Adipocyte (in vitro differentiated cells): Measurements from ENCODE around the gene EIF5A2.
"Not testable (repeated sequence)": the region's sequence is repeated elsewhere in the genome, so short reads cannot be mapped to it uniquely, and the experiment has no call there.

Experiments used
- DNase-seq: peaks from one replicate; pipeline ENCODE4 v3.0.0-alpha.2; 2015; ENCODE audit warnings: low read depth
- H3K27me3 ChIP-seq: replicated peaks from 2 replicates; pipeline ENCODE4 v1.7.0; 2013; ENCODE audit warnings: mild to moderate bottlenecking, low read length, moderate library complexity; ENCODE audit not compliant: control insufficient read depth, insufficient read depth
- H3K36me3 ChIP-seq: 2 replicates; pipeline ENCODE4 v1.7.0; 2013; ENCODE audit warnings: low read length, mild to moderate bottlenecking, moderate library complexity; ENCODE audit not compliant: control insufficient read depth, insufficient read depth, severe bottlenecking
- H3K4me1 ChIP-seq: 2 replicates; pipeline ENCODE4 v1.7.0; 2013; ENCODE audit warnings: mild to moderate bottlenecking, low read length, moderate library complexity; ENCODE audit not compliant: control insufficient read depth, insufficient read depth
- H3K4me3 ChIP-seq: 2 replicates; pipeline ENCODE4 v1.7.0; 2013; ENCODE audit warnings: mild to moderate bottlenecking, low read length, moderate library complexity
- H3K9ac ChIP-seq: 2 replicates; pipeline ENCODE4 v1.7.0; 2013; ENCODE audit warnings: mild to moderate bottlenecking, low read length, moderate library complexity
- H3K9me3 ChIP-seq: 2 replicates; pipeline ENCODE4 v1.7.0; 2013; ENCODE audit warnings: mild to moderate bottlenecking, low read length, moderate library complexity; ENCODE audit not compliant: control insufficient read depth

Gene EIF5A2

DNA sequence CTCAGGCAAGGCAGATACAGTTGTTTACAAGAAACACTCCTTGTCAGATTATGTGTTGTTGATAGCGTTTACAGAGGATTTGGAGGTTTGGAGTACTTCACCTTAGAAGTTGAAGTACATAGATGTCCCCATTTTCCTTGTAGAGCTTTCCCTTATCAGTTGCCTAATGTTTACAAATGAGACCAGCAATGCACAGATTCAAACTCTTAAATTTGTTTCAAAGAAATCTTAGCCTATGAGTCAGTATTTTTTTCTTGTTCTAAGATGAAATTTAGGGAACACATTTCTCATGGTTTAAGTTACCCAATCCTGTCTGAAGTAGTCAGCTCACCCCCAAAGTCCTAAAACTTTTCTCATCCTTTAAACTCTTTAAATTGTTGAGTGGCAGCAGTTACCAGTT, 6.3 kb upstream of the EIF5A2 start:
- Histone ChIP-seq H3K9ac (no peak overlapping the region), H3K27me3 (no peaks in the 10 kb centered on the region), H3K4me1 (no peaks in the 10 kb centered on the region), H3K9me3 (peaks cover 32% of the 10 kb centered on the region), H3K36me3 (no peaks in the 10 kb centered on the region), H3K4me3 (no peak overlapping the region)
- DNase-seq = peak; percentile 13

DNA sequence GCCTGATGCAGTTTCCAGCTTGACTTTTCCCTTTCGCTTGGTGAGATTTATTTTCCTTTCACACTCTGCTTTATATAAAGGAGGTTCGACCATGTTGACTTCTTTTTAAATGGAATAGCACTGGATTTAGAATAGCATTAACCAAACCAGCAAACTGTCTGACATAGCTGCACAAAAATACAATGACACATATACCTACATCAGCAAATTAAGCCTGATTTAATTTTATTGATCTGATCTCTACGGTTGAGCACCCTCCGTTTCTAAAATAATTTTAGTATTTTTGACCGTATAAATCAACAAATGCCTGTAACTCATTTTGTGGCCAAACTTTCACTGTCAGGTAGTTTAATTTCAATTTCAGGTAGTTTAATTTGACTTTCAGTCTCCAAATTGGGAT, 5.8 kb upstream of the EIF5A2 start:
- H3K36me3 ChIP-seq = no peaks in the 10 kb centered on the region
- H3K9ac ChIP-seq = no peak overlapping the region
- no peaks in the 10 kb centered on the region for H3K27me3 ChIP-seq
- peaks cover 1% of the 10 kb centered on the region for H3K4me1 ChIP-seq
- H3K4me3 ChIP-seq = no peak overlapping the region
- DNase-seq = no peak
- H3K9me3 ChIP-seq = peaks cover 31% of the 10 kb centered on the region

DNA sequence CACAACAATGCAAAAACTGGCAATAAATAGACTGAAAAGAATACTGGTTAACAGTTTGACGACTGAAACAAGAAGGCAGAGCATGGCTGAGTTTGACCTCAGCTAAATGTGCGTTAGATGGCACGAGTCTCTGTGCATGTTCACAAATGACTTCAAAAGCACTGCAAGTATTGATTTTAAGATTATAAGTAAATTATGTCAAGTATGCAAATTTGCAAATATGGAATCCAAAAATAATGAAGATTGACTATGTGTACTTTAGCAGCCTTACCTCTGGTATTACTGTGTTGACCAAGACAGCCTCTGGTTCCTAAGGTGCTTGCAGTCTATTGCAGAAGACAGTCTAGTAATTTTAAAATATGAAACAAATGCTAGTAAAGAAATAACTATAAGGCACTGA, 2.6 kb upstream of the EIF5A2 start:
- peak overlapping the region; percentile 18 for H3K4me3 ChIP-seq
- no peak overlapping the region for H3K9ac ChIP-seq
- DNase-seq = no peak
- peaks cover 13% of the 10 kb centered on the region for H3K4me1 ChIP-seq
- H3K36me3 ChIP-seq = no peaks in the 10 kb centered on the region
- no peaks in the 10 kb centered on the region for H3K27me3 ChIP-seq
- peaks cover 19% of the 10 kb centered on the region for H3K9me3 ChIP-seq

DNA sequence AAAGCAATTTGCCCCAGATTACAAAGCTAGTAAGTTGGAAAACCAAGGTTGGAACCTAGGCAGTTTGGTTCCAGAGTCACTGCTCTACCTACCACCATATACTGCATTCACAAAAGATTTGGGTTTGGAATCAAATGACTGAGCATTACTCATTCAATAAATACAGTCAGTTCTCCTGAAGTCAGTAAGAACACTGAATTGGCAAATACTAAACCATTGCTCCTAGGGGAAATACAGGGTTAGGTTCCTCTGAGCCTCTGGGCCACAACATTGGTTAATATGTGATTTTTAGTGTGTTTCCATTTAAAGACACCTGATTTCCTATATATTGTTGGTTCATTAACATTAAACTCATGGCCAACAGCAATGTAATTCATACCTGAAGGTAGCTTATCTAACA, 2.1 kb upstream of the EIF5A2 start:
- no peak overlapping the region for H3K9ac ChIP-seq

DNA sequence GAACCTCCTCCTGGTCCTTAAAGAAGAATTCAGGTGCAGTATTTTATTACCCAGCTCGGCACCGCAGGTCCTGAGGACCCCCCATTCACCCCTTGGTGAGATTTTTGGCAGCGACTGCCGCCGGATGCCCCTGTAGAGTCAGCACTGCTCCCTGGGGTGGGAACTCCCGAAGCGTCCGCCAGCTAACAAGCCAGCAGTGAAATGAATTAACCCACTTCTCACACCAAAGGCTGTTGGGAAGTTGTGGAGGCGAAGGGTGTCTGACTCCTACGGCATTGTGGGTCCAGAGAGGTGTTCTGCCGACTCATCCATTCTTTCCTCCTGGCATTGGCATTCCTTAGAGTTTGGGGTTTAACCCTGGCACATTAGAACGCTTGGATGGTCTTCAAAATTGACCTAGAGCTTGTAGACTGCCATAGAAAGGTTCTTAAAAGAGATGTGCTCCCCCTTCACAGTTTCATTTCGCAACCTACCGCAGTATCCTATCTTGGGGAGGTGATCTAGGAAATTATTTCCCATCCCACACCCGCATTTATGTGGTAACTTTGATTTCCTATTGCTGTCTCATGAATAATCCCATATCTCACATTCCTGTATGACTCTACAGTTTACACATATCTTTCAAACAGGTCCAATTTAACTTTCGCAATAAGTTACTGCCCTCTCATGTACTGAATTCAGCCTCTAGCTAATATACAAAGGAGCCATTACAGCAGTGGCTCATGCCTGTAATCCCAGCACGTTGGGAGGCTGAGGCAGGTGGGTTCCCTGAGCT, 879 bp upstream of the EIF5A2 start:
- H3K4me1 ChIP-seq = peaks cover 16% of the 10 kb centered on the region
- DNase-seq = peak; percentile 79
- no peak overlapping the region for H3K9ac ChIP-seq
- H3K9me3 ChIP-seq = peaks cover 19% of the 10 kb centered on the region
- no peaks in the 10 kb centered on the region for H3K36me3 ChIP-seq
- peak overlapping the region; percentile 87 for H3K4me3 ChIP-seq
- H3K27me3 ChIP-seq = no peaks in the 10 kb centered on the region

More for the DNA sequence above, 2.1 kb upstream of the EIF5A2 start:
- no peak for DNase-seq
- peaks cover 16% of the 10 kb centered on the region for H3K4me1 ChIP-seq
- H3K36me3 ChIP-seq = no peaks in the 10 kb centered on the region
- peaks cover 19% of the 10 kb centered on the region for H3K9me3 ChIP-seq
- H3K4me3 ChIP-seq = peak overlapping the region; percentile 18
- H3K27me3 ChIP-seq = no peaks in the 10 kb centered on the region

DNA sequence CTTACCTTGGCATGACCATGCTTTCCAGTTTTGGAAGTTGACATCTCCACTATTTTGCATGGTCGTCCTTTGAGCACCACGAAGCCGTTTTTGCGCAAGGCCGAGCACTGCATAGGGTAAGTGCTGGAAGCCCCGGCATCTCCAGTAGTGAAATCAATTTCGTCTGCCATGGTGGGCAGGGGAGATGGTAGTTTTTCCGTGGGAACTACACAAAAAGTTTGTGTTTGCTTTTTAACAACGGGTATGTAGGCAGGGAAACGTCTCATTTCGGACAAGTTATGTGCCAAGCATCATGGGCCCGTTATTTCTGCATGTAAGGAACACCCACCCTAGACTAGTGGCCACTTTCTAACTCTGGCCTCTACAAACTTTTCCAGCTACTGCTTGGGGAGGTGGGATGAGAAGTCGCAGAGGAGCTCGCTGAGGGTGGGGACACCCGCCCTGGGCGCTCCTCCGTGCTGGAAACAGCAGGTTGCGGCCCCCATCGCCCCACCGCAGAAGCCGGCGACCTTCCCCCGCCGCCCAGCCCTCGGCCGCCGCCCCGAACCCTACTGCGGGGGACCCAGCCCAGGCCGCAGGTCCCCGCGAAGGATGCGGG, 701 bp downstream of the EIF5A2 start:
- DNase-seq = peak; percentile 47
- peaks cover 19% of the 10 kb centered on the region for H3K9me3 ChIP-seq
- H3K36me3 ChIP-seq = no peaks in the 10 kb centered on the region
- H3K27me3 ChIP-seq = no peaks in the 10 kb centered on the region
- peak overlapping the region; percentile 89 for H3K9ac ChIP-seq
- peaks cover 16% of the 10 kb centered on the region for H3K4me1 ChIP-seq
- H3K4me3 ChIP-seq = peak overlapping the region; percentile 87

DNA sequence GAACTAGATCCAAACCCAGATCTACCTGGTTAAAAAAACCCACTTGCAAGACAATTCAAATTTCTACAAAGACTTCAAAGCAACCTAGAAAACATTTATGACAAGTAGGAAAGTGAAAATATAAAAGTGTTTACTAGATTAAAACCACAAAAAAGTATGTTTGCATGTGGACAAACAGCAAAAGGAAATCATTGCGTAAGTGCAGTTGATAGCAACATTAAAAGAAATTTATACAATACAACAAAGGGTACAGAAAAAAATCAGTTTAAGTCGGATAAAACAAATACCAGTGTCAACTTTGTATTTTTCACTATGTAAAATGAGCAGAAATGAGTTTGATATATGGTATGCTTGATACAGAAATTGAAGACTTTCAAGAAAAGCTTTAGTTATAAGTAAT, 2.6 kb downstream of the EIF5A2 start:
- H3K36me3 ChIP-seq = no peaks in the 10 kb centered on the region
- H3K4me1 ChIP-seq = peaks cover 16% of the 10 kb centered on the region
- peak; percentile 9 for DNase-seq
- no peaks in the 10 kb centered on the region for H3K27me3 ChIP-seq
- H3K4me3 ChIP-seq = no peak overlapping the region
- peaks cover 13% of the 10 kb centered on the region for H3K9me3 ChIP-seq
- H3K9ac ChIP-seq = no peak overlapping the region

DNA sequence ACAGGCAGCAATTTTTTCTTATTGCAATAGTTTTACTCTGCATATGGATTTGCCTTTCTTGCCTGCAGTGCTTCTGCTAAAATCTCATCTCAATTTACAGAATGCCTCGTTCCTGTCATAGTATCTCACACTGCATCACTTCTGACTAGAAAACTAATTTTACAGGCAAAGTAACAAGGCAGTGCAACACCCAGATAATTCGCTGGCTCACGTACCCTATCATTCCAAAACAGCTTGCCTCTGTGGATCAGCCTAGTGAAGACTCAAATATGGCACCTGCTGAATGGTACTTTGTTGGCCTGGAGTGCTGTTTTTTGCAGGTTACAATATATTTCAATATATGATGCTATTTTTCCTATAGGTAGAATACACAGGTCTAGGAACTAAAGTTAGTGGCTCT, 5.3 kb downstream of the EIF5A2 start:
- Histone ChIP-seq H3K4me1 (peaks cover 10% of the 10 kb centered on the region), H3K9me3 (no peaks in the 10 kb centered on the region), H3K9ac (no peak overlapping the region), H3K36me3 (no peaks in the 10 kb centered on the region), H3K27me3 (no peaks in the 10 kb centered on the region), H3K4me3 (no peak overlapping the region)
- no peak for DNase-seq

DNA sequence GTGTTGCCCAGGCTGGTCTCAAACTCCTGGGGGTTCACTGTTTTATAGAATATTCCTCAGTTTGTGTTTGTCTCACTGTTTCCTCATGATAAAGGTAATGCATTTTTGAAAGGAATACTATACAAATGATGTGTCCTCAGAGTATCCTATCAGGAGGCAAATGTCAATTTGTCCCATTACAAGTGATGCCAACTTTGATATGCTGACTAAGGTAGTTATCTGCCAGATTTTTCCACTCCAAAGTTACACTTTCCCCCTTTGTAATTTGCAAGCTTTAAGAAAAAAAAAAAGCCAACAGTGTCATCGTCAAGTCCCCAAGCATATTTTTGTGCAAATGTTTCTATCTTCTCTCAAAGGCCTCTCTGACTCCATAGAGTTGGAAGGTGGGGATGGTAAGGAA, 9.0 kb downstream of the EIF5A2 start:
- Histone ChIP-seq H3K9me3 (no peaks in the 10 kb centered on the region), H3K4me1 (no peaks in the 10 kb centered on the region), H3K27me3 (no peaks in the 10 kb centered on the region), H3K9ac (no peak overlapping the region), H3K4me3 (no peak overlapping the region), H3K36me3 (peaks cover 7% of the 10 kb centered on the region)
- no peak for DNase-seq

DNA sequence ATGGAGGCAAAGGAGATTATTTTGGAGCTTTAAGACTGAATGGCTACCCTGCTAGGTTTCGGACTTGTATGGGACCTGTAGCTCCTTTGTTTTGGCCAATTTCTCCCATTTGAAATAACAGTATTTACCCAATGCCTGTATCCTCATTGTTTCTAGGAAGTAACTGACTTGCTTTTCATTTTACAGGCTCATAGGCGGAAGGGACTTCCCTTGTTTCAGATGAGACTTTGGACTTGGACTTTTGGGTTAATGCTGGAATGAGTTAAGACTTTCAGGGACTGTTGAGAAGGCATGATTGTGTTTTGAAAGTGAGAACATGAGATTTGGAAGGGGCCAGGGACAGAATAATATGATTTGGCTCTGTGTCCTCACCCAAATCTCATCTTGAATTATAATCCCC, 10.5 kb downstream of the EIF5A2 start:
- DNase-seq = no peak

DNA sequence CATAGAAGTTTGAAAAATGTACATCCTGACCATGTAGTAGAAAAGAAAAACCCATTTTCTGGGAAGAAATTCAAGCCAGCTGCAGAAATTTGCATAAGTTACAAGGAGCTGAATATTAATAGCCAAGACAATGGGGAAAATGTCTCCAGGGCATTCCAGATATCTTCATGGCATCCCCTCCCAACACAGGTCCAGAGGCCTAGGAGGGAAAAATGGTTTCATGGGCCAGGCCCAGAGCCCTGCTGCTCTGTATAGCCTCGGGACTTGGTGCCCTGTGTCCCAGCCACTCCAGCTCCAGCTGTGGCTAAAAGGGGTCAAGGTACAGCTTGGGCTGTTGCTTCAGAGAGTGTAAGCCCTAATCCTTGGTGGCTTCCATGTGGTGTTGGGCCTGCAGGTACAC, 11.2 kb downstream of the EIF5A2 start:
- H3K4me3 ChIP-seq, DNase-seq, H3K27me3 ChIP-seq, H3K36me3 ChIP-seq, H3K9ac ChIP-seq, H3K9me3 ChIP-seq, H3K4me1 ChIP-seq: not testable (repeated sequence)

More for the DNA sequence above, 10.5 kb downstream of the EIF5A2 start:
- Histone ChIP-seq H3K27me3 (no peaks in the 10 kb centered on the region), H3K4me1 (no peaks in the 10 kb centered on the region), H3K9me3 (no peaks in the 10 kb centered on the region), H3K4me3 (no peak overlapping the region), H3K9ac (no peak overlapping the region), H3K36me3 (peaks cover 7% of the 10 kb centered on the region)
